GM03348 (cell line): ENCODE data around the gene SNX9.
"Not testable (repeated sequence)": the region's sequence is repeated elsewhere in the genome, so short reads cannot be mapped to it uniquely, and the experiment has no call there.

Experiments used
- DNase-seq: peaks from one replicate; pipeline ENCODE4 v3.0.0; 2012; ENCODE audit warnings: low spot score

SNX9 gene

GRCh38 chr6:157887892-157888291 is 64.8 kb downstream of the SNX9 start:
- DNase-seq: no peak

- no peak for DNase-seq
Observed at GRCh38 chr6:157891544-157892362, 68.7 kb downstream of the SNX9 start.

- DNase-seq: no peak
Observed at GRCh38 chr6:157892363-157892877, 69.4 kb downstream of the SNX9 start.

- DNase-seq: no peak
Observed at GRCh38 chr6:157893238-157893637, 70.2 kb downstream of the SNX9 start.

- no peak for DNase-seq
Observed at GRCh38 chr6:157895585-157895984, 72.5 kb downstream of the SNX9 start.

- no peak for DNase-seq
Observed at GRCh38 chr6:157896932-157897331, 73.9 kb downstream of the SNX9 start.

- DNase-seq: no peak
Observed at GRCh38 chr6:157898169-157898568, 75.1 kb downstream of the SNX9 start.

GRCh38 chr6:157898640-157899039 is 75.6 kb downstream of the SNX9 start:
- no peak for DNase-seq

- not testable (repeated sequence) for DNase-seq
Observed at GRCh38 chr6:157900262-157900661, 77.2 kb downstream of the SNX9 start.

GRCh38 chr6:157900751-157901150 is 77.7 kb downstream of the SNX9 start:
- not testable (repeated sequence) for DNase-seq

- DNase-seq: no peak
Observed at GRCh38 chr6:157904999-157905398, 82.0 kb downstream of the SNX9 start.

GRCh38 chr6:157905590-157906342 is 82.7 kb downstream of the SNX9 start:
- DNase-seq: no peak

GRCh38 chr6:157906537-157907061 is 83.6 kb downstream of the SNX9 start:
- DNase-seq: no peak

GRCh38 chr6:157907651-157908050 is 84.6 kb downstream of the SNX9 start:
- no peak for DNase-seq

GRCh38 chr6:157908369-157909281 is 85.6 kb downstream of the SNX9 start:
- DNase-seq: no peak

GRCh38 chr6:157909282-157909664 is 86.2 kb downstream of the SNX9 start:
- no peak for DNase-seq

GRCh38 chr6:157911278-157911677 is 88.2 kb downstream of the SNX9 start:
- no peak for DNase-seq

GRCh38 chr6:157911786-157912185 is 88.7 kb downstream of the SNX9 start:
- no peak for DNase-seq

GRCh38 chr6:157912326-157912725 is 89.3 kb downstream of the SNX9 start:
- peak; percentile 90 for DNase-seq

- DNase-seq: peak; percentile 83
Observed at GRCh38 chr6:157921685-157922367, 98.8 kb downstream of the SNX9 start.

- no peak for DNase-seq
Observed at GRCh38 chr6:157925771-157926170, 102.7 kb downstream of the SNX9 start.
